22Rv1 (cell line): ENCODE data around the gene CCDC116.

Experiments used
- ZFX ChIP-seq: fragments of 450-650 bp; IDR thresholded peaks from 2 replicates; pipeline ENCODE4 v1.6.1; 2017; ENCODE audit warnings: antibody characterized with exemption, borderline replicate concordance
- TF ChIP-seq, protein P1 (sequence below): fragments of 450-650 bp; IDR thresholded peaks from 2 replicates; pipeline ENCODE4 v1.5.1; 2017; ENCODE audit warnings: mild to moderate bottlenecking

DNA sequence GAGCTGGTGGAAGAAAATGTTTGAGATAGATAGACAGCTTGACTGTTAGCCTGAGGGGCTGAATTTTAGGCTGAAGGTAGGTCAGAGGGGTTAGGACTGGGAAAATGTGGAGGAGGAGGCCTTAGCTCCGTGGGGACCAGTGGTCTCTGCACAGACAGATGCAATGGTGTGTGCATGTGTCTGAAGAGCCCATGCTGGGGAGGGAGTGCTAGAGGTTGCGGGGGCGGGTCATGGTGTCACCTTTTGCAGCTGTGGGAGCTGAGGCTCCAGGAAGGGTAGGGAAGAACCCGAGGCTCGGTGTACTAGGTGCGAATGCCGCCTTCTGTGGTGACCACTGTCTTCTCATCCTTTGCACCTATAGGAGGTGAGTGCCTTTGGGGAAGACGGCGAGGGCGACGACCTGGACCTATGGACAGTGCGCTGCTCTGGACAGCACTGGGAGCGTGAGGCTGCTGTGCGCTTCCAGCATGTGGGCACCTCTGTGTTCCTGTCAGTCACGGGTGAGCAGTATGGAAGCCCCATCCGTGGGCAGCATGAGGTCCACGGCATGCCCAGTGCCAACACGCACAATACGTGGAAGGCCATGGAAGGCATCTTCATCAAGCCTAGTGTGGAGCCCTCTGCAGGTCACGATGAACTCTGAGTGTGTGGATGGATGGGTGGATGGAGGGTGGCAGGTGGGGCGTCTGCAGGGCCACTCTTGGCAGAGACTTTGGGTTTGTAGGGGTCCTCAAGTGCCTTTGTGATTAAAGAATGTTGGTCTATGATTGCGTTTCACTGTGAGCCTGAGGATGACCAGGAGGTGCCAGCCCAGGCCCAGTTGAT is 11.2 kb downstream of the CCDC116 start:
- TF ChIP-seq, protein P1, sequence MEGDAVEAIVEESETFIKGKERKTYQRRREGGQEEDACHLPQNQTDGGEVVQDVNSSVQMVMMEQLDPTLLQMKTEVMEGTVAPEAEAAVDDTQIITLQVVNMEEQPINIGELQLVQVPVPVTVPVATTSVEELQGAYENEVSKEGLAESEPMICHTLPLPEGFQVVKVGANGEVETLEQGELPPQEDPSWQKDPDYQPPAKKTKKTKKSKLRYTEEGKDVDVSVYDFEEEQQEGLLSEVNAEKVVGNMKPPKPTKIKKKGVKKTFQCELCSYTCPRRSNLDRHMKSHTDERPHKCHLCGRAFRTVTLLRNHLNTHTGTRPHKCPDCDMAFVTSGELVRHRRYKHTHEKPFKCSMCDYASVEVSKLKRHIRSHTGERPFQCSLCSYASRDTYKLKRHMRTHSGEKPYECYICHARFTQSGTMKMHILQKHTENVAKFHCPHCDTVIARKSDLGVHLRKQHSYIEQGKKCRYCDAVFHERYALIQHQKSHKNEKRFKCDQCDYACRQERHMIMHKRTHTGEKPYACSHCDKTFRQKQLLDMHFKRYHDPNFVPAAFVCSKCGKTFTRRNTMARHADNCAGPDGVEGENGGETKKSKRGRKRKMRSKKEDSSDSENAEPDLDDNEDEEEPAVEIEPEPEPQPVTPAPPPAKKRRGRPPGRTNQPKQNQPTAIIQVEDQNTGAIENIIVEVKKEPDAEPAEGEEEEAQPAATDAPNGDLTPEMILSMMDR, result peak; percentile 20
- TF ChIP-seq ZFX, result no peak
